Hepatocyte (in vitro differentiated cells): ENCODE measurements around the gene TIAM1. TPM values are rescaled to one million over a fixed set of nuclear protein-coding genes. Genes with fewer than 3 reads are reported as not detected.
A peak's percentile ranks its signal among the peaks of the same experiment; 100 is the strongest.

Source experiments
- DNase-seq: peaks from one replicate; pipeline ENCODE4 v3.0.0-alpha.2; 2016; ENCODE audit warnings: low spot score
- H2AFZ ChIP-seq: fragments of 200-600 bp; sonication (generic); 2 replicates; pipeline ENCODE4 v1.6.0; 2016; ENCODE audit warnings: antibody characterized with exemption, mild to moderate bottlenecking
- H3K27ac ChIP-seq: fragments of 200-600 bp; sonication (generic); 2 replicates; pipeline ENCODE4 v1.5.1; 2016; ENCODE audit warnings: mild to moderate bottlenecking
- H3K27me3 ChIP-seq: fragments of 200-600 bp; sonication (generic); 2 replicates; pipeline ENCODE4 v1.6.1; 2016
- H3K36me3 ChIP-seq: fragments of 200-600 bp; sonication (generic); replicated peaks from 2 replicates; pipeline ENCODE4 v1.5.1; 2016; ENCODE audit warnings: low read depth; ENCODE audit not compliant: insufficient read depth
- H3K4me1 ChIP-seq: fragments of 200-600 bp; sonication (generic); 2 replicates; pipeline ENCODE4 v1.5.1; 2016; ENCODE audit warnings: mild to moderate bottlenecking, moderate library complexity; ENCODE audit not compliant: insufficient read depth
- H3K4me2 ChIP-seq: fragments of 200-600 bp; sonication (generic); 2 replicates; pipeline ENCODE4 v1.6.0; 2016
- H3K4me3 ChIP-seq: fragments of 200-600 bp; sonication (generic); 2 replicates; pipeline ENCODE4 v1.5.1; 2016; ENCODE audit warnings: mild to moderate bottlenecking
- H3K79me2 ChIP-seq: fragments of 200-600 bp; sonication (generic); 2 replicates; pipeline ENCODE4 v1.6.0; 2017; ENCODE audit warnings: mild to moderate bottlenecking
- H3K9me2 ChIP-seq: fragments of 200-600 bp; sonication (generic); replicated peaks from 2 replicates; pipeline ENCODE4 v1.6.0; 2017; ENCODE audit warnings: mild to moderate bottlenecking; ENCODE audit not compliant: insufficient read depth
- H3K9me3 ChIP-seq: fragments of 200-600 bp; sonication (generic); 2 replicates; pipeline ENCODE4 v1.5.1; 2016; ENCODE audit warnings: low read depth, mild to moderate bottlenecking
- H4K20me1 ChIP-seq: fragments of 200-600 bp; sonication (generic); 2 replicates; pipeline ENCODE4 v1.6.0; 2016; ENCODE audit warnings: mild to moderate bottlenecking; ENCODE audit not compliant: insufficient read depth, poor library complexity, severe bottlenecking
- CTCF ChIP-seq: fragments of 200-600 bp; sonication (generic); IDR thresholded peaks from 2 replicates; pipeline ENCODE4 v1.5.1; 2016; ENCODE audit warnings: antibody characterized with exemption, mild to moderate bottlenecking; ENCODE audit not compliant: poor library complexity
- EZH2 ChIP-seq: fragments of 200-600 bp; sonication (generic); IDR thresholded peaks from 2 replicates; pipeline ENCODE4 v1.6.1; 2016; ENCODE audit warnings: antibody characterized with exemption, mild to moderate bottlenecking, borderline replicate concordance
- EZH2phosphoT487 ChIP-seq: fragments of 200-600 bp; sonication (generic); IDR thresholded peaks from one replicate; pipeline ENCODE4 v1.6.1; 2018; ENCODE audit warnings: antibody characterized with exemption, mild to moderate bottlenecking, low read depth, moderate library complexity; ENCODE audit not compliant: unreplicated experiment, severe bottlenecking
- WGBS: methylation state at CpG from one replicate; pipeline ENCODE4 v1.1.6; 2016; ENCODE audit warnings: low lambda C conversion rate; ENCODE audit errors: missing lambda C conversion rate; 5-methylcytosine and 5-hydroxymethylcytosine counted together
- polyA plus RNA-seq: library from polyadenylated mRNA; unstranded; fragments of >200 nt; fragmentation: Nextera tagmentation; extraction: Ambion mirVana; gene quantifications from 2 replicates; pipeline ENCODE4 v1.2.1, GENCODE V29; 2016
- total RNA-seq: library from RNA; depleted of rRNA; stranded (reverse); fragments of >200 nt; gene quantifications from 2 replicates; pipeline ENCODE4 v1.2.3, GENCODE V29; 2014

Gene TIAM1
- total and polyA plus RNA-seq, 2 experiments from 2014 or later = 8.8 TPM

GRCh38 chr21:31347435-31348032 lies 3.5 kb upstream of the TIAM1 start:
- peak; percentile 40 for DNase-seq
- Histone ChIP-seq H3K27me3 (peaks cover 29% of the 10 kb centered on the region), H2AFZ (no peak overlapping the region), H3K4me3 (no peak overlapping the region), H3K27ac (no peak overlapping the region), H3K79me2 (no peaks in the 10 kb centered on the region), H3K36me3 (no peaks in the 10 kb centered on the region), H3K4me2 (no peak overlapping the region), H3K9me2 (no peaks in the 10 kb centered on the region), H3K4me1 (no peaks in the 10 kb centered on the region), H4K20me1 (no peaks in the 10 kb centered on the region), H3K9me3 (no peaks in the 10 kb centered on the region)
- TF ChIP-seq CTCF = peak; percentile 59
- TF ChIP-seq EZH2phosphoT487 = no peak
- 72% methylated on average over 15 of the region's 15 CpGs for WGBS

- H3K4me1 ChIP-seq = no peaks in the 10 kb centered on the region
- H3K27ac ChIP-seq = no peak overlapping the region
- 77% methylated on average over 14 of the region's 14 CpGs for WGBS
- no peak overlapping the region for H3K4me3 ChIP-seq
- H2AFZ ChIP-seq = no peak overlapping the region
- peaks cover 38% of the 10 kb centered on the region for H3K27me3 ChIP-seq
- H3K9me2 ChIP-seq = no peaks in the 10 kb centered on the region
- H3K79me2 ChIP-seq = peaks cover 4% of the 10 kb centered on the region
- no peak overlapping the region for H3K4me2 ChIP-seq
- no peak for DNase-seq
- no peaks in the 10 kb centered on the region for H3K9me3 ChIP-seq
- H4K20me1 ChIP-seq = no peaks in the 10 kb centered on the region
- no peaks in the 10 kb centered on the region for H3K36me3 ChIP-seq
- TF ChIP-seq EZH2phosphoT487 (no peak), EZH2 (no peak), CTCF (no peak)
These were observed 2.3 kb upstream of the TIAM1 start for GRCh38 chr21:31346256-31346821.

GRCh38 chr21:31345136-31345535 lies 1.1 kb upstream of the TIAM1 start:
- no peak for DNase-seq
- Histone ChIP-seq H3K4me2 (no peak overlapping the region), H2AFZ (no peak overlapping the region), H3K9me2 (no peaks in the 10 kb centered on the region), H3K36me3 (no peaks in the 10 kb centered on the region), H3K79me2 (peaks cover 8% of the 10 kb centered on the region), H3K27ac (no peak overlapping the region), H3K4me3 (no peak overlapping the region), H3K9me3 (no peaks in the 10 kb centered on the region), H3K27me3 (peaks cover 38% of the 10 kb centered on the region), H3K4me1 (no peaks in the 10 kb centered on the region), H4K20me1 (no peaks in the 10 kb centered on the region)
- TF ChIP-seq EZH2phosphoT487 (no peak), EZH2 (no peak), CTCF (no peak)
- WGBS = 83% methylated on average over 2 of the region's 2 CpGs
